GM12878 (cell line): ENCODE results near the gene MEAK7. TPM values are rescaled to one million over a fixed set of nuclear protein-coding genes. Genes with fewer than 3 reads are reported as not detected.

Source experiments
- ATAC-seq: fragments of 200-7000 bp; cut with Tn5 transposase; 3 replicates; pipeline ENCODE4 v1.9.1; 2020; ENCODE audit warnings: mild to moderate bottlenecking, moderate library complexity
- BruUV-seq: library from RNA; stranded (reverse); fragments of 400-500 nt; replicated peaks from 2 replicates; lab custom pipeline; 2021; lab: Mats Ljungman, UMichigan
- CTCF ChIA-PET: fragments of 300-600 bp; sonication (Branson Sonifier 250); formaldehyde crosslinking; extraction: SDS; loops from one replicate; lab custom pipeline; 2021; ENCODE audit warnings: inconsistent platforms; lab: Yijun Ruan, JAX
- POLR2A ChIA-PET: fragments of 350-600 bp; formaldehyde crosslinking; extraction: SDS; loops from one replicate; lab custom pipeline; 2021; ENCODE audit warnings: inconsistent platforms; lab: Charles Lee
- RAD21 ChIA-PET: fragments of 300-600 bp; sonication (Branson Sonifier 250); formaldehyde crosslinking; loops from one replicate; lab custom pipeline; 2023; ENCODE audit warnings: antibody characterized with exemption; ENCODE audit not compliant: unreplicated experiment; lab: Charles Lee
- SMC1A ChIA-PET: fragments of 300-600 bp; sonication (Branson Sonifier 250); formaldehyde crosslinking; loops from one replicate; lab custom pipeline; 2023; ENCODE audit not compliant: unreplicated experiment, uncharacterized antibody; lab: Charles Lee
- DNase-seq: peaks from one replicate; pipeline ENCODE4 v3.0.0-alpha.2; 2011; ENCODE audit warnings: low read depth, low spot score
- FAIRE-seq: peaks from 3 replicates; lab custom pipeline; 2011; peaks lifted over from hg19 to GRCh38; lab: Jason Lieb, UNC
- H2AFZ ChIP-seq: 2 replicates; pipeline ENCODE4 v1.6.0; 2011; ENCODE audit warnings: low read depth, low read length, control low read depth; ENCODE audit not compliant: control insufficient read depth
- H3K27ac ChIP-seq: 2 replicates; pipeline ENCODE4 v1.5.1; 2011; ENCODE audit warnings: control low read depth; ENCODE audit not compliant: control insufficient read depth, insufficient read depth
- H3K27me3 ChIP-seq, 2 experiments: replicated peaks in 1 of 2; 2 replicates each; pipeline versions ENCODE4 v1.6.0 to v1.6.1; 2011; ENCODE audit warnings: low read length in 1 of 2; ENCODE audit not compliant: control insufficient read depth in 2 of 2, insufficient read depth in 2 of 2
- H3K36me3 ChIP-seq, 2 experiments: 2 replicates each; pipeline ENCODE4 v1.5.1; 2011; ENCODE audit warnings: low read length in 1 of 2; ENCODE audit not compliant: control insufficient read depth in 2 of 2, insufficient read depth in 2 of 2
- H3K4me1 ChIP-seq: 2 replicates; pipeline ENCODE4 v1.6.1; 2011; ENCODE audit warnings: mild to moderate bottlenecking, low read length, moderate library complexity, mixed read lengths; ENCODE audit not compliant: control insufficient read depth, insufficient read depth
- H3K4me2 ChIP-seq: 2 replicates; pipeline ENCODE4 v1.6.0; 2011; ENCODE audit warnings: control low read depth; ENCODE audit not compliant: control insufficient read depth, insufficient read depth
- H3K4me3 ChIP-seq: fragments of 200-600 bp; sonication (generic); 2 replicates; pipeline ENCODE4 v1.5.1; 2016
- H3K79me2 ChIP-seq: 2 replicates; pipeline ENCODE4 v1.6.0; 2011; ENCODE audit warnings: low read length; ENCODE audit not compliant: control insufficient read depth, insufficient read depth
- H3K9ac ChIP-seq: 2 replicates; pipeline ENCODE4 v1.8.0; 2011; ENCODE audit warnings: low read length, control low read depth, mixed read lengths; ENCODE audit not compliant: control insufficient read depth, insufficient read depth
- H3K9me3 ChIP-seq: replicated peaks from 3 replicates; pipeline ENCODE4 v1.5.1; 2011; ENCODE audit warnings: mild to moderate bottlenecking, low read length; ENCODE audit not compliant: control insufficient read depth, insufficient read depth
- H4K20me1 ChIP-seq: 2 replicates; pipeline ENCODE4 v1.6.0; 2011; ENCODE audit not compliant: control insufficient read depth, insufficient read depth
- CBFB ChIP-seq: IDR thresholded peaks from 2 replicates; pipeline ENCODE4 v1.6.1; 2016; ENCODE audit warnings: antibody characterized with exemption, low read depth
- CBX3 ChIP-seq: fragments of 200-600 bp; sonication (generic); IDR thresholded peaks from 2 replicates; pipeline ENCODE4 v1.6.1; 2016; ENCODE audit warnings: low read depth, borderline replicate concordance
- EGR1 ChIP-seq, 2 experiments: IDR thresholded peaks; 1 replicate in 1 of 2; 2 replicates in 1 of 2; pipeline ENCODE4 v1.6.1; 2011 to 2012; ENCODE audit warnings: low read depth in 2 of 2, low read length in 2 of 2, borderline replicate concordance in 1 of 2, mild to moderate bottlenecking in 1 of 2, moderate library complexity in 1 of 2
- GATAD2B ChIP-seq: fragments of 450-650 bp; conservative IDR thresholded peaks from 2 replicates; pipeline ENCODE4 v1.6.1; 2017; ENCODE audit warnings: low read depth, mild to moderate bottlenecking, moderate library complexity
- IRF3 ChIP-seq: fragments of 450-650 bp; IDR thresholded peaks from 2 replicates; pipeline ENCODE4 v1.6.1; 2014; ENCODE audit warnings: mild to moderate bottlenecking
- IRF4 ChIP-seq: IDR thresholded peaks from 2 replicates; pipeline ENCODE4 v1.6.1; 2011; ENCODE audit warnings: low read depth, low read length
- IRF5 ChIP-seq: fragments of 450-650 bp; IDR thresholded peaks from 2 replicates; pipeline ENCODE4 v1.6.1; 2017; ENCODE audit warnings: borderline replicate concordance
- MEF2B ChIP-seq: fragments of 450-650 bp; IDR thresholded peaks from 2 replicates; pipeline ENCODE4 v1.6.1; 2018; ENCODE audit warnings: mild to moderate bottlenecking, moderate library complexity; ENCODE audit not compliant: partially characterized antibody, poor library complexity, severe bottlenecking
- PAX5 ChIP-seq: IDR thresholded peaks from 2 replicates; pipeline ENCODE4 v1.6.1; 2011; ENCODE audit warnings: low read depth, low read length, borderline replicate concordance
- PRDM15 ChIP-seq: fragments of 450-650 bp; formaldehyde crosslinking; IDR thresholded peaks from 2 replicates; pipeline ENCODE4 v1.4.0; 2020; ENCODE audit warnings: mild to moderate bottlenecking, moderate library complexity
- RAD21 ChIP-seq: IDR thresholded peaks from 2 replicates; pipeline ENCODE4 v1.6.1; 2011; ENCODE audit warnings: mild to moderate bottlenecking, low read depth, low read length, moderate library complexity; ENCODE audit not compliant: insufficient read depth
- SMARCA5 ChIP-seq: fragments of 450-650 bp; IDR thresholded peaks from 2 replicates; pipeline ENCODE4 v1.6.1; 2017; ENCODE audit warnings: mild to moderate bottlenecking
- SMC3 ChIP-seq: IDR thresholded peaks from 2 replicates; pipeline ENCODE4 v1.6.1; 2011; ENCODE audit warnings: low read length, improper control_type of control experiment, borderline replicate concordance
- SUZ12 ChIP-seq: fragments of 200-600 bp; sonication (generic); IDR thresholded peaks from one replicate; pipeline ENCODE4 v1.6.1; 2018; ENCODE audit warnings: antibody characterized with exemption, mild to moderate bottlenecking; ENCODE audit not compliant: unreplicated experiment
- TBL1XR1 ChIP-seq: IDR thresholded peaks from 2 replicates; pipeline ENCODE4 v1.6.1; 2012; ENCODE audit warnings: low read depth, low read length, improper control_type of control experiment
- YY1 ChIP-seq: IDR thresholded peaks from 2 replicates; pipeline ENCODE4 v1.6.1; 2011; ENCODE audit warnings: low read depth, mild to moderate bottlenecking, low read length
- ZZZ3 ChIP-seq: IDR thresholded peaks from 2 replicates; pipeline ENCODE4 v1.6.1; 2011; ENCODE audit warnings: low read depth; ENCODE audit not compliant: control insufficient read depth, insufficient read length
- WGBS: methylation state at CpG from one replicate; pipeline ENCODE4 v1.1.6; 2016; ENCODE audit warnings: low lambda C conversion rate; ENCODE audit not compliant: insufficient replicate concordance, insufficient coverage; ENCODE audit errors: missing lambda C conversion rate; 5-methylcytosine and 5-hydroxymethylcytosine counted together
- in situ Hi-C: fragments of 300-500 bp; cut with MboI; formaldehyde crosslinking; loops from 9 replicates; pipeline ENCODE4 v1.14.3; 2018; ENCODE audit warnings: mixed read lengths
- intact Hi-C: fragments of 100-400 bp; cut with micrococcal nuclease; formaldehyde crosslinking; loops from one replicate; pipeline ENCODE4 v1.14.2; 2022; ENCODE audit not compliant: unreplicated experiment
- polyA plus RNA-seq, 11 experiments: library from polyadenylated mRNA; depleted of rRNA in 4 of 11; unstranded in 6 of 11; stranded (reverse) in 5 of 11; fragments of >200 nt; fragmentation: Nextera tagmentation in 4 of 11; fragmentation: Illumina TruSeq in 1 of 11; extraction: Ambion mirVana in 4 of 11; extraction: Trizol in 1 of 11; gene quantifications; 1 replicate in 1 of 11; 2 replicates in 10 of 11; pipeline versions ENCODE4 v1.2.1 to v1.2.3, GENCODE V29; 2011 to 2016; ENCODE audit warnings: inconsistent platforms in 2 of 11, missing spikeins in 2 of 11, low read depth in 1 of 11
- total RNA-seq, 4 experiments: library from RNA; depleted of rRNA in 3 of 4; stranded (reverse); fragments of >200 nt in 3 of 4; fragmentation: Illumina TruSeq in 1 of 4; extraction: Trizol in 1 of 4; gene quantifications; 2 replicates each; pipeline versions ENCODE4 v1.2.1 to v1.2.3, GENCODE V29; 2013 to 2021

MEAK7 gene
- total and polyA plus RNA-seq, 10 of the 15 experiments (the other 5 are each of a cell fraction or from before 2014, with no cell fraction given), result 1.4 to 11.9 (median 6.4) TPM

GRCh38 chr16:84511180-84511800 lies 6.8 kb upstream of the MEAK7 start:
- intact Hi-C loops, result loop anchor here (1.0 to 2.0 kb wide), 4 partner anchors 83 to 216 kb away; no protein-coding TSS in a partner anchor
- Histone ChIP-seq H3K27ac (peak overlapping the region; percentile 63), H3K4me1 (peaks cover 64% of the 10 kb centered on the region), H3K9me3 (no peaks in the 10 kb centered on the region), H2AFZ (peak overlapping the region; percentile 85), H4K20me1 (no peaks in the 10 kb centered on the region), H3K4me3 (no peak overlapping the region), H3K4me2 (peak overlapping the region; percentile 23), H3K9ac (peak overlapping the region; percentile 39), H3K79me2 (peaks cover 2% of the 10 kb centered on the region; the same call in 1 of the 2 replicates), H3K27me3 (no peaks in the 10 kb centered on the region), H3K36me3 (no peaks in the 10 kb centered on the region)
- 9% methylated on average over 21 of the region's 21 CpGs for WGBS
- ChIA-PET CTCF (interaction anchor here (0.6 to 11.6 kb wide), 38 partner anchors 8 to 1634 kb away, joined by 3 to 299 read pairs (median 4); partner anchors contain the start of gene COTL1), RAD21 (interaction anchor here (0.6 to 6.6 kb wide), 14 partner anchors 8 to 243 kb away, joined by 3 to 194 read pairs (median 4); partner anchors contain the start of gene COTL1), POLR2A (interaction anchor here (0.6 to 5.8 kb wide), 9 partner anchors 40 to 189 kb away, joined by 3 to 60 read pairs (median 4); no protein-coding TSS in a partner anchor), SMC1A (interaction anchor here (0.5 to 13.2 kb wide), 20 partner anchors 10 to 243 kb away, joined by 3 to 183 read pairs (median 6); partner anchors contain the start of gene COTL1)
- in situ Hi-C loops, result loop anchor here (5.0 to 25.0 kb wide), 3 partner anchors 111 to 451 kb away; no protein-coding TSS in a partner anchor
- DNase-seq (peak; percentile 62), FAIRE-seq (no peak), ATAC-seq (peak; percentile 37)
- BruUV-seq, result no TSS peak
- peak; percentile 96 for TF ChIP-seq RAD21
- no peak for TF ChIP-seq ZZZ3
- TF ChIP-seq CBFB, result peak; percentile 57; the same call in 1 of the 2 replicates
- TF ChIP-seq MEF2B, result peak; percentile 28
- 0 out of 3 replicates have a peak, but pooled peaks of 1 of the 2 experiments have one; percentile 3 for TF ChIP-seq EGR1 (IDR thresholded peaks at IDR 0.05; ENCODE audit: borderline replicate concordance in 1 of 2, low read depth in 2 of 2, low read length in 2 of 2)
- TF ChIP-seq GATAD2B, result no peak
- no peak for TF ChIP-seq CBX3
- no peak for TF ChIP-seq PRDM15 (CRISPR knock-in tag)
- 0 out of 2 replicates have a peak, but pooled peaks have one; percentile 33 for TF ChIP-seq TBL1XR1
- no peak for TF ChIP-seq IRF3
- peak; percentile 81 for TF ChIP-seq YY1
- TF ChIP-seq SMARCA5, result peak; percentile 62; the same call in 1 of the 2 replicates
- TF ChIP-seq SMC3, result peak; percentile 92
- TF ChIP-seq IRF4, result 0 out of 2 replicates have a peak, but pooled peaks have one; percentile 31
- peak; percentile 81 for TF ChIP-seq PAX5
- TF ChIP-seq IRF5, result no peak
- TF ChIP-seq SUZ12, result no peak
